BJ (cell line): ENCODE data around the gene GPR137B. TPM values are rescaled to one million over a fixed set of nuclear protein-coding genes. Genes with fewer than 3 reads are reported as not detected.

Experiments
- CTCF ChIA-PET: fragments of 350-600 bp; formaldehyde crosslinking; extraction: SDS; loops from one replicate; lab custom pipeline; 2021; ENCODE audit warnings: antibody characterized with exemption, inconsistent platforms; lab: Yijun Ruan, JAX
- POLR2A ChIA-PET: fragments of 300-600 bp; sonication (Branson Sonifier 250); formaldehyde crosslinking; extraction: SDS; loops from one replicate; lab custom pipeline; 2021; ENCODE audit warnings: antibody characterized with exemption; lab: Charles Lee
- DNase-seq: peaks from one replicate; pipeline ENCODE4 v3.0.0-alpha.2; 2011; ENCODE audit warnings: low read depth
- H3K27me3 ChIP-seq: 2 replicates; pipeline ENCODE4 v1.6.0; 2011; ENCODE audit warnings: low read length; ENCODE audit not compliant: control insufficient read depth, insufficient read depth
- H3K36me3 ChIP-seq: 2 replicates; pipeline ENCODE4 v1.5.1; 2011; ENCODE audit warnings: low read length; ENCODE audit not compliant: control insufficient read depth, insufficient read depth
- H3K4me3 ChIP-seq: 2 replicates; pipeline ENCODE4 v1.5.1; 2011; ENCODE audit warnings: low read depth, mild to moderate bottlenecking, control low read depth, low read length
- polyA plus RNA-seq: library from polyadenylated mRNA; depleted of rRNA; stranded (reverse); fragments of >200 nt; gene quantifications from 2 replicates; pipeline ENCODE4 v1.2.3, GENCODE V29; 2011
- TF ChIP-seq, protein P1 (sequence below): IDR thresholded peaks from 2 replicates; pipeline ENCODE4 v1.5.1; 2011; ENCODE audit warnings: low read depth, mild to moderate bottlenecking, control low read depth, inconsistent platforms, low read length, moderate library complexity; ENCODE audit not compliant: insufficient read depth

GPR137B gene
- polyA plus RNA-seq, 1 experiment, result 7.8 TPM

DNA sequence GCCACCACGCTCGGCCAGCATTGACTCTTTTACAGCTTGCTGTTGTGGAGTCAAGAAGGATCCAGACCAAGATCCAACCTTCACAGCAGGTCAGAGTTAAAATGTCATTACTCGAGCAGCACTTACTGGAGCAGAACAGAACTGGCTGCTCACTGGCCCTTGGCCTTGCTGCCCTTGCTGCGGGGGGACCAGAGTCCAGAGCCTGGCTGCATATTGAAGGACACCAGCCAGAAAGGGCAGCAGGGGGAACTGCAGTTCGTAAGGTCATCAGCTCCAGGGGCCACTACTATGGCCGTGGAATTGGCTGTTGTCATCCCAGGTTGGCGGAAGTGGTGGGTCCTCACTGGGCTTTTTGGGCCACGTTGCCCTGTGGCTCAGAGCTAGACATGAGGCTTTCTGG lies 15.3 kb upstream of the GPR137B start:
- CTCF ChIA-PET, result no interaction called here
- H3K4me3 ChIP-seq, result no peak overlapping the region
- no peak for DNase-seq
- H3K27me3 ChIP-seq, result 0 out of 2 replicates have a peak, but pooled peaks cover 2% of the 10 kb centered on the region
- TF ChIP-seq, protein P1, sequence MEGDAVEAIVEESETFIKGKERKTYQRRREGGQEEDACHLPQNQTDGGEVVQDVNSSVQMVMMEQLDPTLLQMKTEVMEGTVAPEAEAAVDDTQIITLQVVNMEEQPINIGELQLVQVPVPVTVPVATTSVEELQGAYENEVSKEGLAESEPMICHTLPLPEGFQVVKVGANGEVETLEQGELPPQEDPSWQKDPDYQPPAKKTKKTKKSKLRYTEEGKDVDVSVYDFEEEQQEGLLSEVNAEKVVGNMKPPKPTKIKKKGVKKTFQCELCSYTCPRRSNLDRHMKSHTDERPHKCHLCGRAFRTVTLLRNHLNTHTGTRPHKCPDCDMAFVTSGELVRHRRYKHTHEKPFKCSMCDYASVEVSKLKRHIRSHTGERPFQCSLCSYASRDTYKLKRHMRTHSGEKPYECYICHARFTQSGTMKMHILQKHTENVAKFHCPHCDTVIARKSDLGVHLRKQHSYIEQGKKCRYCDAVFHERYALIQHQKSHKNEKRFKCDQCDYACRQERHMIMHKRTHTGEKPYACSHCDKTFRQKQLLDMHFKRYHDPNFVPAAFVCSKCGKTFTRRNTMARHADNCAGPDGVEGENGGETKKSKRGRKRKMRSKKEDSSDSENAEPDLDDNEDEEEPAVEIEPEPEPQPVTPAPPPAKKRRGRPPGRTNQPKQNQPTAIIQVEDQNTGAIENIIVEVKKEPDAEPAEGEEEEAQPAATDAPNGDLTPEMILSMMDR, result no peak
- H3K36me3 ChIP-seq, result no peaks in the 10 kb centered on the region
- POLR2A ChIA-PET, result no interaction called here

DNA sequence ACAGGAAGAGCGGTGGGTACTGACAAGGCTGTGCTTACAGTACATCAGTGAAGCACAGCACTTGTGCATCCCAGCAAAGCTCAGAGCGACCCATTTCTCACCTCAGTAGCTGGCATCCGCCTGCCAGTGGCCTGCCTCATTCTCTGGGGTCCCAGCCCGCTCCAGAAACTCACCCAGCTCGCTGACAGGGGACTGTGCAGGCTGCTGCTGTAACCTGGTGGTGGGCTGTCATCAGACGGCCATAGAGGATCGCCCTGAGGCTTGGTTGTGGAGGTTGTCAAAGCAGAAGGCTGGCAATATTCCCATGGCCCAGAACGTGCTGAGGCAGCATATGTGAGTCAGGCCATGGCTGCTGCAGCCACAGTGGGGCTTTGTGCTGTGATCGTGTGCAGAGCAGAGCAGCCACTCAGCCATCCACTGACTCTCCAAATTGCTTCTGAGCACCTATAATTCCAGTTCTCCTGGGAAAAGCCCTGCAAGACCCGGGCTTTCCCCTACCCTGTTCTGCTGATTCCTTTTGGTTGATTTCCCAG lies 13.6 kb upstream of the GPR137B start:
- Histone ChIP-seq H3K4me3 (no peak overlapping the region), H3K27me3 (0 out of 2 replicates have a peak, but pooled peaks cover 2% of the 10 kb centered on the region), H3K36me3 (no peaks in the 10 kb centered on the region)
- CTCF ChIA-PET, result no interaction called here
- POLR2A ChIA-PET, result no interaction called here
- no peak for DNase-seq
- TF ChIP-seq, protein P1, result no peak

DNA sequence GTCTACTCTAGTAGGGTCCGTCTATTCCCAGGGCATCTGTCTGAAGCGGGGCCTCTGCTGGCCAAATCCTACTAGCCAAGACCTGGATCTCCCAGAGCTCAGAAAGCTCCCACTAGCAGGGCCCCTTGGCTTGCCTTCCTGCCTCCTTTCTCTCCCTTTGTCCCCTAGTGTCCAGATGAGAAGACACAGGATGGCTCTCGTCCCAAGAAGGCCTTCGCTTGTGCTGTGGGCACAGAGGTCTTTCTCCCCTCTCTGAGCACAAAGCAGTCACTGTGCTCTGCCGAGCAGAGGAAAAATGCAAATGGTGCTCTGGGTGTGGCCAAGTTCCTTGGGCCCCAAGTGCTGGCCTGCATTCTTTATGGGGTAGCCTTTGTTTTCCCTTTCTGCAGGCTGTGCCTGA lies 13.0 kb upstream of the GPR137B start:
- no peaks in the 10 kb centered on the region for H3K36me3 ChIP-seq
- H3K27me3 ChIP-seq, result 0 out of 2 replicates have a peak, but pooled peaks cover 2% of the 10 kb centered on the region
- TF ChIP-seq, protein P1, result no peak
- ChIA-PET CTCF (interaction anchor here (1.0 kb wide), 1 partner anchor 17 kb away, joined by 3 read pairs; no protein-coding TSS in a partner anchor), POLR2A (no interaction called here)
- H3K4me3 ChIP-seq, result no peak overlapping the region
- no peak for DNase-seq

DNA sequence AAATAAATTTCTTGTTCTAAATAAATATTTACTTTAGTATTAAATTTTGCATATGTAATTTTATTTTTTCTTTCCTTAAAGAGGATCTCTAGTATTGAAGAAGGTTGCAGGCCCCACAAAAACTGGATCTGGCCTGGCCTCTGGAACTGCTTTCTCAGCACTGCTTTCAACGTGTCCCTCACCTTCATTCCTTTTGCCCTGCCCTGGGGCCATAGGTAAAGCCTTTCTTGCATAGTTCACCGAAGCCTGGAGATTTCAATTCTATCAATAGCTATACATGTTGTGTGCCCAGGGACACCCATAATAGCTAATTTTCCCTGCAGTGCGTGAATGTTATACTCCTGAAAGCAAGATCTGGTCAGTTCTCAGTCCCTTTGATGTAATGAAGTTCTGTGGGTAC lies 12.0 kb upstream of the GPR137B start:
- Histone ChIP-seq H3K36me3 (no peaks in the 10 kb centered on the region), H3K27me3 (peaks cover 4% of the 10 kb centered on the region; the same call in 1 of the 2 replicates), H3K4me3 (no peak overlapping the region)
- ChIA-PET CTCF (interaction anchor here (0.7 to 1.0 kb wide), 2 partner anchors 18 to 329 kb away, joined by 3 read pairs; no protein-coding TSS in a partner anchor), POLR2A (no interaction called here)
- no peak for DNase-seq
- TF ChIP-seq, protein P1, result no peak

DNA sequence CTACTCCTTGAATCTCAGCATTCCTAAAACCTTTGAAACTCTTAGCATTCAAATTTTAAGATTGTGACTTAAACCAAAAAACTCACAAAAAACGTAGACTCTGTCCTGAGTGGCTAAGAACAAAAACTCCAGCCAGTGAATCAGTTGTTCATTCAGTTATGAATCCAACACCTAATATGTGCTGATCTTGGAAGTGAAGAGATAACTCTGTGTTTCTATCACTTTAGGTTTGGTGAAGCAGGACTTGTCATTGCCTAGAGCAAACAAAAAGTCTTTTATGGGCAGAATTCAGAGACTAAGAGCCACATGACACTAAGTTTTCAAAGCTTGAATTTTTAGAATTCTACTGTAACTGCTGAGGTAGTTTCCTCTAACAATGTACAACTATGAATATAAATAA lies 10.4 kb upstream of the GPR137B start:
- Histone ChIP-seq H3K4me3 (no peak overlapping the region), H3K36me3 (no peaks in the 10 kb centered on the region), H3K27me3 (peaks cover 4% of the 10 kb centered on the region; the same call in 1 of the 2 replicates)
- no peak for DNase-seq
- POLR2A ChIA-PET, result no interaction called here
- CTCF ChIA-PET, result no interaction called here
- TF ChIP-seq, protein P1, result no peak
